ENCODE data around the gene LIX1L. TPM values are rescaled to one million over a fixed set of nuclear protein-coding genes. Genes with fewer than 3 reads are reported as not detected.

LIX1L gene
- total RNA-seq, 2 experiments from 2014 or later, result 11.6 to 26.3 TPM

GRCh38 chr1:145942405-145942804, 15.4 kb downstream of the LIX1L start:
- Histone ChIP-seq H3K9me2 (ENCODE audit: insufficient read depth, low read length) (no peaks in the 10 kb centered on the region), H4K20me1 (ENCODE audit: insufficient read depth, low read length) (no peaks in the 10 kb centered on the region), H3K4me1 (ENCODE audit: insufficient read depth, low read length, poor library complexity, severe bottlenecking) (peaks cover 6% of the 10 kb centered on the region), H3K9me3 (ENCODE audit: low read length) (no peaks in the 10 kb centered on the region), H3K36me3 (ENCODE audit: insufficient read depth, low read length) (peaks cover 36% of the 10 kb centered on the region), H3K4me2 (ENCODE audit: low read length) (no peak overlapping the region), H2AFZ (ENCODE audit: low read length) (no peak overlapping the region), H3K4me3 (ENCODE audit: low read depth, low read length, poor library complexity, severe bottlenecking) (no peak overlapping the region), H3K79me2 (ENCODE audit: insufficient read depth, low read depth, low read length) (no peaks in the 10 kb centered on the region), H3K27ac (ENCODE audit: low read depth, low read length, poor library complexity, severe bottlenecking) (no peak overlapping the region)
- intact Hi-C loops (cut with micrococcal nuclease; ENCODE audit: unreplicated experiment), result no loop called here
- DNase-seq (ENCODE audit: low spot score), result no peak
- TF ChIP-seq EZH2phosphoT487 (IDR thresholded peaks at IDR 0.05; ENCODE audit: borderline replicate concordance, low read depth, low read length), result no peak
- TF ChIP-seq, protein P1, sequence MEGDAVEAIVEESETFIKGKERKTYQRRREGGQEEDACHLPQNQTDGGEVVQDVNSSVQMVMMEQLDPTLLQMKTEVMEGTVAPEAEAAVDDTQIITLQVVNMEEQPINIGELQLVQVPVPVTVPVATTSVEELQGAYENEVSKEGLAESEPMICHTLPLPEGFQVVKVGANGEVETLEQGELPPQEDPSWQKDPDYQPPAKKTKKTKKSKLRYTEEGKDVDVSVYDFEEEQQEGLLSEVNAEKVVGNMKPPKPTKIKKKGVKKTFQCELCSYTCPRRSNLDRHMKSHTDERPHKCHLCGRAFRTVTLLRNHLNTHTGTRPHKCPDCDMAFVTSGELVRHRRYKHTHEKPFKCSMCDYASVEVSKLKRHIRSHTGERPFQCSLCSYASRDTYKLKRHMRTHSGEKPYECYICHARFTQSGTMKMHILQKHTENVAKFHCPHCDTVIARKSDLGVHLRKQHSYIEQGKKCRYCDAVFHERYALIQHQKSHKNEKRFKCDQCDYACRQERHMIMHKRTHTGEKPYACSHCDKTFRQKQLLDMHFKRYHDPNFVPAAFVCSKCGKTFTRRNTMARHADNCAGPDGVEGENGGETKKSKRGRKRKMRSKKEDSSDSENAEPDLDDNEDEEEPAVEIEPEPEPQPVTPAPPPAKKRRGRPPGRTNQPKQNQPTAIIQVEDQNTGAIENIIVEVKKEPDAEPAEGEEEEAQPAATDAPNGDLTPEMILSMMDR (conservative IDR thresholded peaks at IDR 0.05; ENCODE audit: low read length), result no peak
- no TSS peak for BruUV-seq (replicated peaks)
- ChIA-PET CTCF (ENCODE audit: unreplicated experiment) (no interaction called here), POLR2A (interaction anchor here (0.7 to 4.0 kb wide), 6 partner anchors 10 to 56 kb away, joined by 3 to 16 read pairs (median 6); partner anchors contain the start of genes ANKRD34A, LIX1L, POLR3GL and RBM8A)

GRCh38 chr1:145937436-145937835, 20.4 kb downstream of the LIX1L start:
- H3K79me2 ChIP-seq (ENCODE audit: insufficient read depth, low read depth, low read length), result no peaks in the 10 kb centered on the region
- no peak overlapping the region for H3K27ac ChIP-seq (ENCODE audit: low read depth, low read length, poor library complexity, severe bottlenecking)
- no peak overlapping the region for H2AFZ ChIP-seq (ENCODE audit: low read length)
- no peaks in the 10 kb centered on the region for H4K20me1 ChIP-seq (ENCODE audit: insufficient read depth, low read length)
- DNase-seq (ENCODE audit: low spot score), result no peak
- no peak overlapping the region for H3K4me3 ChIP-seq (ENCODE audit: low read depth, low read length, poor library complexity, severe bottlenecking)
- ChIA-PET CTCF (ENCODE audit: unreplicated experiment) (no interaction called here), POLR2A (no interaction called here)
- intact Hi-C loops (cut with micrococcal nuclease; ENCODE audit: unreplicated experiment), result no loop called here
- H3K9me3 ChIP-seq (ENCODE audit: low read length), result no peaks in the 10 kb centered on the region
- no peak overlapping the region for H3K4me2 ChIP-seq (ENCODE audit: low read length)
- peaks cover 23% of the 10 kb centered on the region for H3K4me1 ChIP-seq (ENCODE audit: insufficient read depth, low read length, poor library complexity, severe bottlenecking)
- no peak for TF ChIP-seq EZH2phosphoT487 (IDR thresholded peaks at IDR 0.05; ENCODE audit: borderline replicate concordance, low read depth, low read length)
- TF ChIP-seq, protein P1 (conservative IDR thresholded peaks at IDR 0.05; ENCODE audit: low read length), result no peak
- peaks cover 33% of the 10 kb centered on the region for H3K36me3 ChIP-seq (ENCODE audit: insufficient read depth, low read length)
- no TSS peak for BruUV-seq (replicated peaks)
- H3K9me2 ChIP-seq (ENCODE audit: insufficient read depth, low read length), result no peaks in the 10 kb centered on the region

GRCh38 chr1:145936247-145936646, 21.6 kb downstream of the LIX1L start:
- ChIA-PET CTCF (ENCODE audit: unreplicated experiment) (no interaction called here), POLR2A (interaction anchor here (1.1 to 1.2 kb wide), 2 partner anchors 9 to 22 kb away, joined by 3 read pairs; partner anchors contain the start of genes LIX1L and RBM8A)
- TF ChIP-seq, protein P1 (conservative IDR thresholded peaks at IDR 0.05; ENCODE audit: low read length), result no peak
- no peak for TF ChIP-seq EZH2phosphoT487 (IDR thresholded peaks at IDR 0.05; ENCODE audit: borderline replicate concordance, low read depth, low read length)
- intact Hi-C loops (cut with micrococcal nuclease; ENCODE audit: unreplicated experiment), result no loop called here
- H3K4me1 ChIP-seq (ENCODE audit: insufficient read depth, low read length, poor library complexity, severe bottlenecking), result peaks cover 32% of the 10 kb centered on the region
- DNase-seq (ENCODE audit: low spot score), result no peak
- H3K27ac ChIP-seq (ENCODE audit: low read depth, low read length, poor library complexity, severe bottlenecking), result no peak overlapping the region
- no peaks in the 10 kb centered on the region for H3K79me2 ChIP-seq (ENCODE audit: insufficient read depth, low read depth, low read length)
- BruUV-seq (replicated peaks), result no TSS peak
- no peaks in the 10 kb centered on the region for H4K20me1 ChIP-seq (ENCODE audit: insufficient read depth, low read length)
- H3K9me2 ChIP-seq (ENCODE audit: insufficient read depth, low read length), result no peaks in the 10 kb centered on the region
- H3K36me3 ChIP-seq (ENCODE audit: insufficient read depth, low read length), result peaks cover 28% of the 10 kb centered on the region
- H3K4me2 ChIP-seq (ENCODE audit: low read length), result no peak overlapping the region
- no peak overlapping the region for H2AFZ ChIP-seq (ENCODE audit: low read length)
- no peaks in the 10 kb centered on the region for H3K9me3 ChIP-seq (ENCODE audit: low read length)
- H3K4me3 ChIP-seq (ENCODE audit: low read depth, low read length, poor library complexity, severe bottlenecking), result no peak overlapping the region

Data from OCI-LY7 (cell line).